NCI-H146 treated with DMSO at 0.1 percent for 48 hours (cell line): ENCODE results near the gene MOB1A.
"Not testable (repeated sequence)": the region's sequence is repeated elsewhere in the genome, so short reads cannot be mapped to it uniquely, and the experiment has no call there.

Source experiments
- DNase-seq: peaks from one replicate; lab custom pipeline; 2025; ENCODE audit not compliant: unreplicated experiment; lab: John Stamatoyannopoulos, UW

The MOB1A gene

GRCh38 chr2:74178211-74179062, at the start of gene MOB1A:
MOB1A (minus strand) TSS chr2:74178879; CDS start chr2:74178674, 205 bp downstream.
- DNase-seq = peak; percentile 97

- DNase-seq = no peak
These were observed 49.0 kb upstream of the MOB1A start for GRCh38 chr2:74227646-74228045.

DNA sequence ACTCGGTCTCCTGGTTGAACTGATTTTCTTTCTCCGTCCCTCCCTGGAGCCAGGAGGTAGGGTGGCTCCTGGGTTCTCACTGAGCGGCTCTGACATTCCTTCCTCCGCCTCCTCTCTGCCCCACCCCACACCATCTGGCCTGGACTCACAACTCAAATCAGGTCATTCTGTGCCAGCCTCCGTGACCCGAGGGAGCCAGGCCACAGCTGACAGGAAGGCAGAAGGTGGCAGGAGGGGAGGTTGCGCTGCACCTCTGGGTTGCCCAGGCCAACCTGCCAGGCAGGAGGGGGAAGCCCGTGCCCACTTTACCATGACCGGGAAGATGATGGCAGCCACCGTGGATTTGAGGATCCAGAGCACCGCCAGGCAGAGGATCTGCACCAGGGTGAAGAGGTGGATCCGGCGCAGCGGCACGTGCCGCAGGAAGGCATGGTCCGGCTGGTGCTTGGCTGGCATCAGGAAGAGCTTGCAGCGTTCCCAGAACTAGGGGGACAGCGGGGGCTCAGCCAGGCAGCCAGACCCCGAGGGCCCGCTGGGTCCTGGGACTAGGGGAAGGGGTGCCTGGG, 48.1 kb upstream of the MOB1A start:
- DNase-seq = no peak

GRCh38 chr2:74225698-74226459, 47.2 kb upstream of the MOB1A start:
- DNase-seq = no peak

DNA sequence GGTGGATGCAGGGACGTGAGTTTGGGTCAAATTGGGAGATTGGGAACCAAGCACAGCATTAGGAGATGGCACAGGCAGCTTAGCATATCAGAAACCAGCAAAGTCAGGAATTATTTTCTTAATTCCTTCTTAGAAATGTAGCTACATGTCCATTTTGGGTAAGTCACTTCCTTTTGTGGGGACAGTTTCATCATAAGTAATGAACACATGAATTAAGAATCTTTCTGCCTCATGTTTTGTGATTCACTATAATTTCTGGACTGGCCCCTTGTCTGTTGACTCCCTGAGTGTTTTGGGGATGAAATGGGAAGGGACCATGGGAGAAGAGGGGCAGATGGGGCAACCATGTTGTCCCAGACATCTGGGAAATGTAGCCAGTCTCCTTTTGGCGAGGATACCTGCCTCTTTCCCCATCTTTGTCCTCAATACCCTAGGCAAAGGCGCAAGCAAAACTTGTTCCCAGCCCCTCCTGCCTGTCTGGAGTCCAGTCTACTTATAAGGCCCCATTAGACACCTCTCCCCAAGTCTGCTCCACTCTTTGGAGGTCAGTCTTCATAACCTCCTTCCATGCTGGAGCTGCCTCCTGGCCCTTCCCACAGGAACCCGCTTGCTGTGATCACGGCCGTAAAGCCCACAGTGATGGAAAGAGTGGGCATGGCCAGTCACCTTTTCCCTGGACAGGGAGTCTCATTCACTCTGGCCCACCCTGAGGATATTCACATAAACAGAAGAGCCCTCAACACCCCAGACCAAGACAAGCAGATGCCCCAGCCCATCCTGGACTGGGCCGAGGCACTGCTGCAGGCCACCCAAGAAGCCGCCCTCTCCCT, 45.5 kb upstream of the MOB1A start:
- DNase-seq = no peak

DNA sequence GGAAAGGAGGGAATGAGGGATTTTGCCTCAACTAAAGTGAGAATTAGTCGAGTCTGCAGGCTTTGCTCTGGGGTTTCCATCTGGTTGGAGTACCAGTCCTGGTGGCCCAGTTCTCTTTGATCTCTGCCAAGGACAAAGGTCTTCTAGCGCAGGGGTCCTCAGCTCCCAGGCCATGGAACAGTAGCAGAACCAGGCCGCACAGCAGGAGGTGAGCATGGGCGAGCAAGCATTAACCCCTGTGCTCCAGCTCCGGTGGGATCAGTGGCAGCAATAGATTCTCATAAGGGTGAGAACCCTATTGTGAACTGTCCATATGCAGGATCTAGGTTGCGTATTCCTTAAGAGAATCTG, 43.6 kb upstream of the MOB1A start:
- no peak for DNase-seq

DNA sequence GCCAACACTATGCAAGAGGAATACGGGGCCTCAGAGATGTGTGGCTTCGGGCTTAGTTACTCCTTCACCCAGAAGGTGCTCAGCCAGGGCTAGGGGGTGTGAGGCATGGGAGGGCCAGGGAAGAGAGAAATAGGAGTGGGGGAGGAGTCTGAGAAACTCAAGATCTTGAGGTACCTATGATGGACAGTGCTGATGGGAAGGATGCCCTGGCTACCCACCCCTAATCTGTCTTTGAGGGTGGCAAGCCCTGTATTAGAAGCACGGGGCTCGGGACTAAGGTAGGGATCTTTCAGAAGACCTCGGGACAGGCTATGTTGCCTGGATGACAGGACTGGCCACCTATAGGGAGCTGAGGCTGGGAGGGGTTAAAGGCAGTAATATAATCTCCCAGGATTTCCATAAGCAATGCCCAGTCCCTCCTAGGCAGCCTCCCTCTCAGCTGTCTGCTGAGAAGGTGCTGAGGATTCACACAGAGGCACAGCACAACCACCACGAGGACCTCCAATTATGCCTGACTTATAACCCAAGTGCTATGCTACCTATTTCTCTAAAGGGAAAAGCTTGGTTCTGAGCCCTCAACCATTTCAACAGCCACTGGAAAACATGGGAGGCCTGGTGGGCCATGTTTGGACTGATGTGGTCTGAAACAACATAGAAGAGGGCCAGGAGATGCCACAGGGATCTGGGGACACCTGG, 43.1 kb upstream of the MOB1A start:
- no peak for DNase-seq

- DNase-seq = no peak
These were observed 42.4 kb upstream of the MOB1A start for GRCh38 chr2:74221091-74221490.

- DNase-seq = no peak
These were observed 41.3 kb upstream of the MOB1A start for GRCh38 chr2:74219846-74220486.

DNA sequence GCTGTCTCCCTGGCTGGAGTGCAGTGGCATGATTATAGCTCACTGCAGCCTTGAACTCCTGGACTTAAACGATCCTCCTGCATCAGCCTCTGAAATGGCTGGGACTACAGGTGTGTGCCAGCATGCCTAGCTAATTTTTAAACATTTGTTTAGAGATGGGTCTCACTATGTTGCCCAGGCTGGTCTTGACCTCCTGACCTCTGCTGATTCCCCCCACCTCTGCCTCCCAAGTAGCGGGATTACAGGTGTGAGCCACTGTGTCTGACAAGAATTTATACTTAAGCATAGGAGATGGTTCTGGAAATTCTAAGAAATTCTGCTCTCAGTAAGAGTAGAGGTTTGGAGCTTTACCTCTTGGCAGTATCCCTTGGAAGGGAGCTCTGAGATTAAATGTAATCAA, 38.0 kb upstream of the MOB1A start:
- no peak for DNase-seq

DNA sequence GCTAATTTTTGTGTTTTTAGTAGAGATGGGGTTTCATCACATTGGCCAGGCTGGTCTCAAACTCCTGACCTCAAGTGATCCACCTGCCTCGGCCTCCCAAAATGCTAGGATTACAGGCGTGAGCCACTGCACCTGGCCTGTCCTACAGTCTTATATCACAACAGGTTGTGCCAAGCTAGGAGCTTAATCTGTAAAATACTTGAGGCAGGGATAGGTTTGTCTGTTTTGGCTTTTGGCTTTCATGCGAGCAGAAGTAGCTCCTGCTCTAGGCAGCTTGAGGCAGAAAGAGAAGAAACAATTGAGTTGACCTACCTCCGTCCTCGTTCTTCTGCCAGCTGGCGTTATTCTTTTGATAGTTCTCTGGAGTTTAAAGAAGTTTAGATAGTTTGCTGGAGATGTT, 37.1 kb upstream of the MOB1A start:
- not testable (repeated sequence) for DNase-seq

- DNase-seq = no peak
These were observed 34.2 kb upstream of the MOB1A start for GRCh38 chr2:74212702-74213410.

- DNase-seq = no peak
These were observed 27.6 kb upstream of the MOB1A start for GRCh38 chr2:74206180-74206688.

DNA sequence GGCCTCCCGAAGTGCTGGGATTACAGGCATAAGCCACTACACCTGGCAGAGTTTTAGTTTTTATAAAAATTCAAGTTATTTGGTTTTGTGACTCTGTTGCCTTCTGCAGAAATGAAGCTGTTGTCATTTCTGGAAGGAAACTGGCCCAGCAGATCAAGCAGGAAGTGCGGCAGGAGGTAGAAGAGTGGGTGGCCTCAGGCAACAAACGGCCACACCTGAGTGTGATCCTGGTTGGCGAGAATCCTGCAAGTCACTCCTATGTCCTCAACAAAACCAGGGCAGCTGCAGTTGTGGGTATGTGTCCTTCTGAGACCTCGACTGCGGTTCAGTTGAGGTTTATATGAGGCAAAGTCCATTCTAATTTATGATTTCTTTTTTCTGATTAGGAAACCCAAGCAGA, 26.9 kb upstream of the MOB1A start:
- DNase-seq = no peak

DNA sequence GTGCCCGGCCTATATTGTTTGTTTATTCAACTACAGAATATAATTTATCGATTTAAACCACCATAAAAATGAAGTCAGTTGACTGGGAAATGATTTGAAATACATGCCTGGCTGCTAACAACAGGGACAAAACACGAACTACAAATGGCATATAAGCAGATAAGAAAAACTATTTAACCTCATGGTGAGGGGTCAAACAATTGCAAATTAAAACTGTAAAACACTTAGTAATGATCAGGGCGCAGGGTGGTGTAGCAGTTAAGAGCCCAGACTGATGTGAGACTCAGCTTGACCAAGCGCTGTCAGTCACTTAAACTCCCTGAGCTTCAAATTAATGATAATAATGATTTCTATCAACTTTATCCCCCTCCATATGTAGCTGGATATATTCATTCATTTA, 26.4 kb upstream of the MOB1A start:
- DNase-seq = no peak

DNA sequence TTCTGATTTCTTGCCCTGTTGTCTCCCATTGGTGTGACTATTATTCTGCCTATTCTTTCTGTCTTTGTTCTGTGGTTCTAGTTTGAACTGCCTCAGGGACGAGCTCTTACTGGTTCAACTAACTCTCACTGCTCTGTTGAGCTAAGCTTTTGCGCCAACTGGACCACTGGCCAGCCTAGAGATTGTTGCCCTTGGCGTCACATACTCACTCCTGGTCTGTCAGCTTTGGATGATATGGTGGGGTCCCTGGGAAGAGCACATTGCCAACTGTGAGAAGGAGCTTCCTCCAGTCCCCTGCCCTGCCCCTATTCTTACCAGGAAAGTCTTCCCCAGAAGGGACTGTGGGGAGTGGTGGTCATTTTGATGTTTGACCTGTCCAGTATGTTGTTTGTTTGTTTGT, 25.8 kb upstream of the MOB1A start:
- no peak for DNase-seq

DNA sequence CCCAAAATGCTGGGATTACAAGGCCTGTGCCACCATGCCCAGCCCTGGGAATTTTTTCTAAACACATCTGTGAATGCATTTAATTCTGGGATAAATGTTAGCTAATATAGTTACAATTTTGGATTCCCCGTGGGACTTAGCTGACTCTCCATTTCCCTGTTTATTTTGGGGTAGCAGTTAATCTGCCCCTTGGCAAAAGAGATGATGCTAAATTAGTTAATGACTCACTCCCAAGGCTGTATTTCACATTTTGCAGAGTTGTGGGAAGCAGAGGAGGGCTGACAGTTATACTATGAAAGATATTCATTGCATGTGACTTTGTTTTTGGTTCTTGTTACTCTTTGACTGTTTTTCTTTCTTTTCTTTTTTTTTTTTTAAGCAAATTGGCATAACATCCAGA, 22.9 kb upstream of the MOB1A start:
- DNase-seq = no peak

DNA sequence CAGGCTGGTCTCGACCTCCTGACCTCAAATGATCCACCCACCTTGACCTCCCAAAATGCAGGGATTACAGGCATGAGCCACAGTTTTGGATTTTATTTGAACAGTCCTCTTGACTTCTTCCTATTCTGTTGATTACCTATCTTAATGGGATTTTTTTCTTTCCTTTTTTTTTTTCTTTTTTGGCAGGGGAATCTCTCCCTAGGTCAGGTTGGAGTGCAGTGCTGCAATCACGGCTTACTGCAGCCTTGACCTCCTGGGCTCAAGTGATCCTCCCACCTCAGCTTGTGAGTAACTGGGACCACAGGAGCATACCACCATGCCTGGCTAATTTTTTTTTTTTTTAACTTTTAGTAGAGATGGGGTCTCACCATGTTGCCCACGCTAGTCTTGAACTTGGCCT, 22.5 kb upstream of the MOB1A start:
- no peak for DNase-seq

DNA sequence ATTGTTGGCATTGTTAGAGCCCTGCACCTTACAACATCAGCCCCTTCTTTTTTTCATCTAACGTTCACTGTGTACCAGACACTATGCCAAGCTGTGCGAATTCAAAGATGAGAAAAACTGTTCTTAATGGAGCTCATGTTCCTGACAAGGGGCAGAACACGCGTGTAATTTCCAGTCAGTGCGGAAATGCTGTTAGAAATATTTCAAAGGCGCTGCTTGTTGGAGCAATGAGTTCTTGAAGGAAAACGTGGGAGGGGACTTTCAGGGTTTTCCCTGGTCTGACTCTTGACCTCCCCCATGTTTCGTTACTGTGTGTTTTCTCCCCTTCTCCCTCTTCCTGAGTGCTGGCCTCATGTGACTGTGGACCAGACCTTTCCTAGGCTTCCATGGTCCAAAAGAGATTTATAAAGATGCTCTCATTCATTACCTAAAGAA, 21.2 kb upstream of the MOB1A start:
- DNase-seq = no peak
